GM10266 (cell line): ENCODE results near the gene LRP1B.

ENCODE experiments used
- DNase-seq: peaks from one replicate; pipeline ENCODE4 v3.0.0; 2012; ENCODE audit errors: extremely low spot score
- TF ChIP-seq, protein P1 (sequence below): IDR thresholded peaks from 2 replicates; pipeline ENCODE4 v1.5.1; 2012; ENCODE audit warnings: mild to moderate bottlenecking, low read depth; ENCODE audit not compliant: control insufficient read depth, insufficient read depth; ENCODE audit errors: missing control alignments

Gene LRP1B

DNA sequence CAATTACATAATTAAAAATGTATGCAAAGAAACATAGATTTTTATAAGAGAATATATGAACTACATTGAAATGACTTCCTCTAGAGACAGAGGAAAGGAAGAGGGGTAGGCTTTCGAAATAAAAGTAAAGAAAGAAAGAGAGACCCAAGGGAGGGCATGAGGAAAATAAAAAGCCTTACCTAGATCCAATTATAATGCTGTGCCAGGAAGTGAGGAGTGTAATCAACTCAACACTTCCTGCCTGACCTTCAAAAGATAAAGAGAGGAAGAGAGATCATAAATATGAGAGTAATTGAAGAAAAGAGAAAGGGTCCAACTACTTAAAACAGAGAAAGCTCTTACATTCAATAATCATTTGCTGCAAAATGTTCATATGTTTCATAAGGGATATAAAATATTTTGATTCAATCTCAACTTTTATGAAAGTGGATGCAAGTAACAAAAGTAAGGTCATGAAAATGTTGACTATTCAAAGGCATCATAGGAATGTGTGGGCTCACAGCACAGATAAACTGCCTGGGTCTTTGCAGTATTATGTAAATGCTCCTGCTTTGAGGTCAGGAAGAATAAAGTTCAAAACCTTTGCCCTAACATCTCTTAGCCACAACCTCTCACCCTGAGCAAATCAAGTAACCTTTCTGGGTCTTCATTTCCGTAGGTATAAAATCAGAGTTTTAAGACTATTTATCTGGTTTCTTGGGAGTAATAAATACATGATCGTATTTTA is 1237.7 kb downstream of the LRP1B start:
- no peak for DNase-seq
- TF ChIP-seq, protein P1, sequence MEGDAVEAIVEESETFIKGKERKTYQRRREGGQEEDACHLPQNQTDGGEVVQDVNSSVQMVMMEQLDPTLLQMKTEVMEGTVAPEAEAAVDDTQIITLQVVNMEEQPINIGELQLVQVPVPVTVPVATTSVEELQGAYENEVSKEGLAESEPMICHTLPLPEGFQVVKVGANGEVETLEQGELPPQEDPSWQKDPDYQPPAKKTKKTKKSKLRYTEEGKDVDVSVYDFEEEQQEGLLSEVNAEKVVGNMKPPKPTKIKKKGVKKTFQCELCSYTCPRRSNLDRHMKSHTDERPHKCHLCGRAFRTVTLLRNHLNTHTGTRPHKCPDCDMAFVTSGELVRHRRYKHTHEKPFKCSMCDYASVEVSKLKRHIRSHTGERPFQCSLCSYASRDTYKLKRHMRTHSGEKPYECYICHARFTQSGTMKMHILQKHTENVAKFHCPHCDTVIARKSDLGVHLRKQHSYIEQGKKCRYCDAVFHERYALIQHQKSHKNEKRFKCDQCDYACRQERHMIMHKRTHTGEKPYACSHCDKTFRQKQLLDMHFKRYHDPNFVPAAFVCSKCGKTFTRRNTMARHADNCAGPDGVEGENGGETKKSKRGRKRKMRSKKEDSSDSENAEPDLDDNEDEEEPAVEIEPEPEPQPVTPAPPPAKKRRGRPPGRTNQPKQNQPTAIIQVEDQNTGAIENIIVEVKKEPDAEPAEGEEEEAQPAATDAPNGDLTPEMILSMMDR = no peak

DNA sequence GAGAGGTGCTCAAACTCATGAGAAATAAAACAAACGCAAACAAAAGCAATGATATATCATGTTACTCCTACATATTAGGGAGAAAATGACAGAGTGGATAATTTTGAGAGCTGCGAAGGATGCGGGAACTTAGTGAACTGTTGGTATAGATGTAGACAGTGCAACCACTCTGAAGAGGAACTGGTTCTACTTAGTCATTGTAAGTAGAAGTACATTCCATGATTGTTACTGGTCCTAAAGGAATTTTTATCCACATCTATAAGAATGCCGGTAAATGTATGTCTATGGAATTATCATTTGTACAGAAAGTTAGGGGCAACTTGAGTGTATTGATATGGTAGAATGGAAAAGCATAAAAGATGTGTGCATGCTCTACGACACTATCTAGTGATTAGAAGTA is 1238.4 kb downstream of the LRP1B start:
- TF ChIP-seq, protein P1 = no peak
- no peak for DNase-seq

- DNase-seq = no peak
- TF ChIP-seq, protein P1 = no peak
These were observed 1239.1 kb downstream of the LRP1B start for GRCh38 chr2:140891614-140892212.

GRCh38 chr2:140882671-140883620 is 1247.9 kb downstream of the LRP1B start:
- TF ChIP-seq, protein P1 = no peak
- no peak for DNase-seq

GRCh38 chr2:140880573-140880972 is 1250.2 kb downstream of the LRP1B start:
- TF ChIP-seq, protein P1 = no peak
- no peak for DNase-seq

- DNase-seq = no peak
- TF ChIP-seq, protein P1 = no peak
These were observed 1254.8 kb downstream of the LRP1B start for GRCh38 chr2:140876015-140876414.
